ENCODE measurements around the gene ERF. TPM values are rescaled to one million over a fixed set of nuclear protein-coding genes. Genes with fewer than 3 reads are reported as not detected.

The ERF gene
- total and polyA plus RNA-seq, 5 experiments from 2014 or later, result 2.8 to 47.3 (median 6.2) TPM

GRCh38 chr19:42279902-42280814, 25.2 kb upstream of the ERF start:
- Mint-ChIP-seq H3K4me1 (peaks cover 39 to 56% (median 43%) of the 10 kb centered on the region in 4 donors), H3K27me3 (no peaks in the 10 kb centered on the region), H3K9me3 (no peaks in the 10 kb centered on the region), H3K4me3 (peak overlapping the region in 9 of 10 donors; percentile 78 to 97 (median 93)), H3K27ac (peak overlapping the region; percentile 37 to 97 (median 94)), H3K36me3 (peaks cover 0 to 8% (median 0%) of the 10 kb centered on the region in 3 donors)
- peak; percentile 76 to 92 (median 82) for DNase-seq
- peak; percentile 28 to 50 for ATAC-seq
- POLR2A ChIA-PET, result interaction anchor here (0.6 to 6.6 kb wide), 8 partner anchors 10 to 725 kb away, joined by 3 to 121 read pairs (median 6); partner anchors contain the start of genes CIC, DEDD2, GSK3A and POU2F2

GRCh38 chr19:42279155-42279901, 24.4 kb upstream of the ERF start:
- no peak for DNase-seq
- ATAC-seq, result no peak
- Mint-ChIP-seq H3K9me3 (no peaks in the 10 kb centered on the region), H3K27ac (peak overlapping the region; percentile 92 to 97 (median 94)), H3K27me3 (no peaks in the 10 kb centered on the region), H3K4me1 (peaks cover 36 to 58% (median 44%) of the 10 kb centered on the region in 4 donors), H3K4me3 (peak overlapping the region in 9 of 10 donors; percentile 78 to 97 (median 93)), H3K36me3 (peaks cover 0 to 17% (median 0%) of the 10 kb centered on the region in 3 donors)
- POLR2A ChIA-PET, result interaction anchor here (0.6 to 6.6 kb wide), 8 partner anchors 10 to 724 kb away, joined by 3 to 121 read pairs (median 6); partner anchors contain the start of genes CIC, DEDD2, GSK3A and POU2F2

DNA sequence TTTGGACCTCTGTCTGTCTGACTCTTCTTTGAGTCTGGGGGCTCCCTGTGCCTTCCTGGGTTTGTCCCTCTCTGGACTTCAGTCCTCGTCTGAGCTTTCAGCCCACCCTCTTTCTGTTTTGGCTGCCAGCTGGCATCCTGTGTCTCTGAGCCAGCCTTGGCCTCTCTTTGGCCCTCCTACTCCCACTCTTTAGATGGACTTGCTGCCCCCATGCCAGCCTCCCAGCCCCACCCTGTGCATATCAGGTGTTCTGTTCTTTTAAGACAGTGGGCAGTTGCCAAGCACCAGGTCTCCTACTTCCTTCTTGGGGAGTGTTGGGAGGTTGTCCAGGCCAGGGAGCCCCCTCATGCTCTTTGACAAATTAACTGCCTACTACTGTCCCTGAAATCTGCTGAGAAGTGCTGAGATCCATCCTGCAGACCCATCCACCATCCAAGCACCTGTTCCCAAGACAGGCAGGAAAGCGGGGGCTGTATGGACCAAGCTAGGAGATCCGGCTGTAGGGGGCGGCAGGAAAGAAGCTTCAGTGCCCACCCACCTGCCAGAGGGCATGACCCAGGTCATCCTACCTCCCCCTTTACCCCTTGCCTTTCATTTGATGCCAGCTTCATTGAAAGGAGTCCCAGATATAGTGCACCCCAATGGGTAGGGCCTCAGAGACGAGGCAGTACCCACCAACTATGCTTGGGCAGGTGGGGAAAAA, 23.7 kb upstream of the ERF start:
- H3K27me3 Mint-ChIP-seq, result no peaks in the 10 kb centered on the region
- peaks cover 0 to 22% (median 0%) of the 10 kb centered on the region in 3 donors for H3K36me3 Mint-ChIP-seq
- peaks cover 36 to 61% (median 44%) of the 10 kb centered on the region in 4 donors for H3K4me1 Mint-ChIP-seq
- DNase-seq (no peak), ATAC-seq (no peak)
- peak overlapping the region in 9 of 10 donors; percentile 14 to 96 (median 92) for H3K4me3 Mint-ChIP-seq
- no peaks in the 10 kb centered on the region for H3K9me3 Mint-ChIP-seq
- peak overlapping the region; percentile 69 to 97 (median 94) for H3K27ac Mint-ChIP-seq
- POLR2A ChIA-PET, result interaction anchor here (0.9 to 6.6 kb wide), 5 partner anchors 9 to 146 kb away, joined by 3 to 121 read pairs (median 10); partner anchors contain the start of genes CIC, DEDD2, GSK3A and POU2F2

DNA sequence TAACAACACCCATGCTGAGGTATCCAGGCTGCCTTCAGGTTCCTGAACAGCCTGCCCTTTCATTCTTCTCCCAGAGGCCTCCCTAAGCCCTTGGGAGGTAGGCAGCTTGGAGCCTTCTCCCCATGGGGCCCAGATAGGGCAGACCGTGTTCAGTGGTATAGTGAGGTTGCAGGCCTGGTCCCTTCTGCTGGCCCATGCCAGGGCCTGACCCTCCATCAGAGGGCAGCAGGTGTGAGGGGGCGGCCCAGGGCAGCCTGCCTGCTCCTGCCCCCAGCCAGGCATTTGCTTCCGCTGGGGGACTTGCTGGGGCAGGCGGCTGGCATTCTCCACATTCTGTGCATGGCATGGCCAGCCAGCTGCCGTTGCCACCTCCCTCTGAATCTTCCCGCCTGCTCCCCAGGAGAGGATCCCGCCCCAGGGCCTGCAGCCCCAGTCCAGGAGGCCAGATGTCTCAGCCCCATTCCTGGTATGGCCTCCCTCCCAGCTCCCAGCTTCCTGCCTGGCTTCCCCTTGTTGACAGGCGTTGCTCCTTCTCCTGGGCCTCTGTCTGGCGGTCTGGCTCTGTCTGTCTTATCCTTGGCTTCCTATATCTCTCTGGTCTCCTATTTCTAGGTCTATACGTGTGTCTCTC, 23.0 kb upstream of the ERF start:
- DNase-seq, result no peak
- Mint-ChIP-seq H3K27me3 (no peaks in the 10 kb centered on the region), H3K36me3 (peaks cover 0 to 25% (median 0%) of the 10 kb centered on the region in 3 donors), H3K4me3 (peak overlapping the region in 2 of 10 donors; percentile 14 to 39), H3K4me1 (peaks cover 36 to 66% (median 46%) of the 10 kb centered on the region in 4 donors), H3K9me3 (no peaks in the 10 kb centered on the region), H3K27ac (peak overlapping the region in 4 of 10 donors; percentile 63 to 93 (median 73))
- POLR2A ChIA-PET, result interaction anchor here (6.6 kb wide), 1 partner anchor 31 kb away, joined by 121 read pairs; the partner anchor contains the start of gene GSK3A
- no peak for ATAC-seq

DNA sequence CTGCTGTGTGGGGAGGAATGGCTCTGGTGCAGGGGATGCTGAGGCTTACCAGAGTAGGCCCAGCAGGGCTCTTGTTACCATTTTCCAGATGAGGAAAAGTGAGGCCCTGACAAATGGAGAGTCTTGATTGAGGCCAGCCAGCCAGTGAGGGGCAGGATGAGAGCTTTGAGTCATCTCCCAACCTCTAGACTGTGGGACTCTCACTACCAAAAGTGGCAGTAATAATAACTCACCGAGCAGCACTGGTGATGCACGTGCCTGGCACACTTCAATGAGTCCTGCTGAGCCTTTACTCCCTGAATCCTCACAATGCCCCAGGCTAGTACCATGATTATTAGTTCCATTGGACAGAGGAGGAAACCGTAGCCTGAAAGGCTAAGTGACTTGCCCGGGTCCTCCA, 21.9 kb upstream of the ERF start:
- no peaks in the 10 kb centered on the region for H3K9me3 Mint-ChIP-seq
- H3K4me3 Mint-ChIP-seq, result peak overlapping the region in 1 of 10 donors; percentile 41
- POLR2A ChIA-PET, result interaction anchor here (6.6 kb wide), 1 partner anchor 30 kb away, joined by 121 read pairs; the partner anchor contains the start of gene GSK3A
- no peak for ATAC-seq
- DNase-seq, result no peak
- peaks cover 0 to 25% (median 0%) of the 10 kb centered on the region in 3 donors for H3K36me3 Mint-ChIP-seq
- peaks cover 29 to 57% (median 46%) of the 10 kb centered on the region in 4 donors for H3K4me1 Mint-ChIP-seq
- peak overlapping the region in 1 of 10 donors; percentile 29 for H3K27ac Mint-ChIP-seq
- H3K27me3 Mint-ChIP-seq, result no peaks in the 10 kb centered on the region

DNA sequence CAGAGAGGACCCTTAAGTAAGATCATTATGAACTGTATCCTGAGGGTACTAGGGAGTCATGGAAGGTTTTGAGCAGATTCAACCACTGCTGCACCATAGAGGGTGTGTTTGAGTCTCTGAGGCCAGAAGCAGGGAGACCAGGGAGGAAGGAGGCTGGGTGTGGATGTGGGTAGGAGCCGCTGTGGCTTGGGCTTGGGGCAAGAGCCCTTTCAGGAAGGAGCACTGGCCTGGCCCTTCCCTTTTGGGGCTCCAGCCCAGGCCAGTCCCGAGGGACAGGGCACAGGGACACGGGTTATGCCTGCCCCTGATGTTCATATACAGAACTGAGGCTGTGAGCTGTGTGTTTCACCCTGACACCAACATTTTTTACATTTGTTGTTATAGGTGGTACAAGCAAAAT, 21.4 kb upstream of the ERF start:
- no peak for ATAC-seq
- no peak for DNase-seq
- Mint-ChIP-seq H3K4me3 (peak overlapping the region in 2 of 10 donors; percentile 22 to 68), H3K36me3 (peaks cover 0 to 29% (median 0%) of the 10 kb centered on the region in 3 donors), H3K4me1 (peaks cover 29 to 58% (median 48%) of the 10 kb centered on the region in 4 donors), H3K27me3 (no peaks in the 10 kb centered on the region), H3K27ac (peak overlapping the region in 5 of 10 donors; percentile 14 to 70 (median 24)), H3K9me3 (no peaks in the 10 kb centered on the region)
- POLR2A ChIA-PET, result no interaction called here

- Mint-ChIP-seq H3K9me3 (no peaks in the 10 kb centered on the region), H3K27me3 (no peaks in the 10 kb centered on the region), H3K27ac (peak overlapping the region in 2 of 10 donors; percentile 14 to 48), H3K36me3 (peaks cover 0 to 29% (median 0%) of the 10 kb centered on the region in 3 donors), H3K4me1 (peaks cover 33 to 64% (median 51%) of the 10 kb centered on the region in 4 donors), H3K4me3 (peak overlapping the region in 2 of 10 donors; percentile 4 to 75)
- ATAC-seq (no peak), DNase-seq (no peak)
- POLR2A ChIA-PET, result no interaction called here
These were observed 20.6 kb upstream of the ERF start for GRCh38 chr19:42275517-42275916.

- peaks cover 0 to 29% (median 0%) of the 10 kb centered on the region in 3 donors for H3K36me3 Mint-ChIP-seq
- peak overlapping the region in 6 of 10 donors; percentile 15 to 60 (median 30) for H3K27ac Mint-ChIP-seq
- H3K4me1 Mint-ChIP-seq, result peaks cover 35 to 67% (median 52%) of the 10 kb centered on the region in 4 donors
- ATAC-seq, result no peak
- H3K4me3 Mint-ChIP-seq, result peak overlapping the region in 1 of 10 donors; percentile 75
- no peaks in the 10 kb centered on the region for H3K27me3 Mint-ChIP-seq
- no peaks in the 10 kb centered on the region for H3K9me3 Mint-ChIP-seq
- no peak for DNase-seq
- POLR2A ChIA-PET, result interaction anchor here (0.5 kb wide), 1 partner anchor 118 kb away, joined by 4 read pairs; no protein-coding TSS in a partner anchor
These were observed 20.2 kb upstream of the ERF start for GRCh38 chr19:42275103-42275502.

GRCh38 chr19:42274065-42274682, 19.2 kb upstream of the ERF start:
- peaks cover 32 to 67% (median 50%) of the 10 kb centered on the region in 4 donors for H3K4me1 Mint-ChIP-seq
- H3K4me3 Mint-ChIP-seq, result no peak overlapping the region
- H3K36me3 Mint-ChIP-seq, result peaks cover 0 to 29% (median 0%) of the 10 kb centered on the region in 3 donors
- no peaks in the 10 kb centered on the region for H3K27me3 Mint-ChIP-seq
- H3K9me3 Mint-ChIP-seq, result no peaks in the 10 kb centered on the region
- no peak overlapping the region for H3K27ac Mint-ChIP-seq
- DNase-seq, result no peak
- no peak for ATAC-seq
- POLR2A ChIA-PET, result interaction anchor here (0.5 to 1.0 kb wide), 3 partner anchors 8 to 176 kb away, joined by 3 to 4 read pairs (median 4); no protein-coding TSS in a partner anchor

GRCh38 chr19:42273407-42274064, 18.6 kb upstream of the ERF start:
- POLR2A ChIA-PET, result interaction anchor here (0.5 to 1.0 kb wide), 3 partner anchors 9 to 176 kb away, joined by 3 to 4 read pairs (median 3); no protein-coding TSS in a partner anchor
- Mint-ChIP-seq H3K27ac (peak overlapping the region in 2 of 10 donors; percentile 33 to 35), H3K9me3 (no peaks in the 10 kb centered on the region), H3K4me1 (peaks cover 27 to 61% (median 44%) of the 10 kb centered on the region in 4 donors), H3K4me3 (no peak overlapping the region), H3K36me3 (peaks cover 0 to 29% (median 0%) of the 10 kb centered on the region in 3 donors), H3K27me3 (no peaks in the 10 kb centered on the region)
- no peak for DNase-seq
- no peak for ATAC-seq
